ENCODE measurements around the gene AARS2. TPM values are rescaled to one million over a fixed set of nuclear protein-coding genes. Genes with fewer than 3 reads are reported as not detected.

The AARS2 gene
- total and polyA plus RNA-seq, 9 of the 15 experiments (the other 6 are each of a cell fraction or from before 2014, with no cell fraction given) = 0.97 to 34.0 (median 18.3) TPM

GRCh38 chr6:44268095-44268628 is 45.0 kb downstream of the AARS2 start (continued):
- 0 out of 2 replicates have a peak, but pooled peaks have one; percentile 55 for TF ChIP-seq FOXP4 (CRISPR knock-in tag; IDR thresholded peaks at IDR 0.05; ENCODE audit: borderline replicate concordance)
- TF ChIP-seq CBFA2T3 (IDR thresholded peaks at IDR 0.05) = peak; percentile 27; the same call in 1 of the 2 replicates
- TF ChIP-seq XRCC5 (IDR thresholded peaks at IDR 0.05; ENCODE audit: low read depth, low read length) = peak; percentile 74
- TF ChIP-seq CEBPG (CRISPR knock-in tag; IDR thresholded peaks at IDR 0.05) = no peak
- no peak for TF ChIP-seq CEBPG (tag; conservative IDR thresholded peaks at IDR 0.05 in 1 of 2, IDR thresholded peaks at IDR 0.05 in 1 of 2)
- TF ChIP-seq TBL1XR1 (IDR thresholded peaks at IDR 0.05; ENCODE audit: low read length in 2 of 2) = peak in 1 of 2 experiments; percentile 35; a peak in 1 of 4 replicates
- TF ChIP-seq USF2 (CRISPR knock-in tag; IDR thresholded peaks at IDR 0.05) = no peak
